Common myeloid progenitor, CD34-positive (primary cell): ENCODE measurements around the gene IPCEF1.
A peak's percentile ranks its signal among the peaks of the same experiment; 100 is the strongest.
"Not testable (repeated sequence)": the region's sequence is repeated elsewhere in the genome, so short reads cannot be mapped to it uniquely, and the experiment has no call there.

Experiments
- CTCF ChIA-PET: fragments of 350-600 bp; sonication (Branson Sonifier 250); formaldehyde crosslinking; loops from one replicate; lab custom pipeline; 2021; ENCODE audit warnings: antibody characterized with exemption; lab: Charles Lee
- POLR2A ChIA-PET: fragments of 350-600 bp; sonication (Branson Sonifier 250); formaldehyde crosslinking; loops from one replicate; lab custom pipeline; 2021; ENCODE audit warnings: antibody characterized with exemption; lab: Charles Lee
- DNase-seq, 3 donors: peaks; one replicate each; pipeline versions ENCODE4 v3.0.0 to v3.0.0-alpha.2; 2013
- H3K27ac ChIP-seq, 2 experiments: 1 replicate in 1 of 2; 2 replicates in 1 of 2; pipeline ENCODE4 v1.7.0; 2013; ENCODE audit warnings: inconsistent platforms in 2 of 2, low read length in 2 of 2, mild to moderate bottlenecking in 2 of 2, low read depth in 1 of 2, moderate library complexity in 1 of 2; ENCODE audit not compliant: severe bottlenecking in 2 of 2, insufficient read depth in 1 of 2, poor library complexity in 1 of 2
- H3K27me3 ChIP-seq, 5 experiments: replicated peaks in 2 of 5; 1 replicate in 3 of 5; 2 replicates in 2 of 5; pipeline versions ENCODE4 v1.6.1 to v1.7.0; 2013; ENCODE audit warnings: low read length in 4 of 5, mild to moderate bottlenecking in 2 of 5, moderate library complexity in 2 of 5, inconsistent platforms in 1 of 5; ENCODE audit not compliant: insufficient read depth in 5 of 5, control insufficient read depth in 4 of 5
- H3K36me3 ChIP-seq, 4 experiments: 1 replicate in 2 of 4; 2 replicates in 2 of 4; pipeline versions ENCODE4 v1.6.1 to v1.7.0; 2013; ENCODE audit warnings: low read length in 3 of 4, control low read depth in 1 of 4, mild to moderate bottlenecking in 1 of 4; ENCODE audit not compliant: control insufficient read depth in 4 of 4, insufficient read depth in 4 of 4
- H3K4me1 ChIP-seq, 4 experiments: 1 replicate in 3 of 4; 2 replicates in 1 of 4; pipeline versions ENCODE4 v1.6.1 to v1.7.1; 2013; ENCODE audit warnings: low read length in 3 of 4, mild to moderate bottlenecking in 3 of 4, control low read depth in 1 of 4, inconsistent platforms in 1 of 4, moderate library complexity in 1 of 4; ENCODE audit not compliant: control insufficient read depth in 4 of 4, insufficient read depth in 4 of 4; ENCODE audit errors: control extremely low read depth in 1 of 4
- H3K4me3 ChIP-seq, 7 experiments: 1 replicate in 4 of 7; 2 replicates in 3 of 7; pipeline versions ENCODE4 v1.5.1 to v1.7.0; 2013; ENCODE audit warnings: mild to moderate bottlenecking in 7 of 7, low read length in 6 of 7, moderate library complexity in 6 of 7, inconsistent platforms in 2 of 7, low read depth in 2 of 7, control low read depth in 1 of 7; ENCODE audit not compliant: insufficient read depth in 4 of 7, control insufficient read depth in 1 of 7; ENCODE audit errors: extremely low read depth in 1 of 7
- H3K9me3 ChIP-seq, 5 experiments: 1 replicate in 4 of 5; 2 replicates in 1 of 5; pipeline versions ENCODE4 v1.6.1 to v1.7.1; 2013; ENCODE audit warnings: low read length in 4 of 5, mild to moderate bottlenecking in 2 of 5, inconsistent platforms in 1 of 5, low read depth in 1 of 5, moderate library complexity in 1 of 5; ENCODE audit not compliant: control insufficient read depth in 4 of 5, insufficient read depth in 2 of 5; ENCODE audit errors: control extremely low read depth in 1 of 5
- whole genome bisulfite sequencing: methylation state at CpG from one replicate; pipeline ENCODE4 v1.1.5; 2013; ENCODE audit not compliant: insufficient coverage; 5-methylcytosine and 5-hydroxymethylcytosine counted together

The IPCEF1 gene

DNA sequence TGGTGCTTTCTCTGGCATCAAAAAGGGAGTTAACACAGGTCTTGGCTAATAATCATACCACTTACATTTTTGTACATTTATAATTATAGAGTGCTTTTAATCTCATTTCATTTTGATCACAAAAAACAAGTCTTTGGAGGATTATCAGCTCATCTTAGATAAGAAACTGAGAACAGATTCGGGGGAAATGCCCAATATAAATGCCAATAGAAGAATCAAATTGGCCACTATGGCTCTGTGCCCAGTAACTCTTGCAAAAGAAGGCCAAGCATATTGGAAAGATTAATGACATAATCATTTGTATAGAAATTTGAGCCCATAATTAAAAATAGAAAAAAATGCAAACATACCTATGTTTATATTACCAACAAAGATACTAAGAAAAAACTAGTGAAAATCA is 42.5 kb downstream of the IPCEF1 start:
- DNase-seq = no peak
- no CpG with 5 or more reads among the region's 1 CpG for WGBS
- Histone ChIP-seq H3K9me3 (no peaks in the 10 kb centered on the region), H3K4me1 (peaks cover 0 to 8% (median 1%) of the 10 kb centered on the region in 4 experiments), H3K36me3 (no peaks in the 10 kb centered on the region), H3K27me3 (no peaks in the 10 kb centered on the region), H3K27ac (no peak overlapping the region), H3K4me3 (no peak overlapping the region)
- CTCF ChIA-PET = interaction anchor here (0.6 to 1.2 kb wide), 2 partner anchors 28 to 125 kb away, joined by 3 to 4 read pairs; no protein-coding TSS in a partner anchor
- POLR2A ChIA-PET = no interaction called here

DNA sequence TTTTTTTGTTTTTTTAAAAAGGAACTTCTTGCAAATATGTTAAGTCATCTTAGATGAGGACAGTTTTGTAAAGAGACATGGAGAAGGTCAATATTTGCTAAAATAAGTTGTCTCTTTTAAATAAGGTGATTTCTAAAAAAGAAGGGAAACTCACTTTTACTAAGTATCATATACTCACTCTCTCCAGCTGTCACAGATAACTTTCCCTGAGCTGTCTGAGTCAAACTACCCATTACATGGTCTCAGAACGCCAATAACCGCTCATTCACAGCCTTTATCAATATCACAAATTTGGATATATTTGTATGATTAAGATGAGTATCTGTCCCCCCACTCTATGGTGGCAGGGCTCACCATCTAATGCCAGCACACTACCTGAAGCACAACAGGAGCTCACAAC is 47.6 kb downstream of the IPCEF1 start:
- no peaks in the 10 kb centered on the region for H3K9me3 ChIP-seq
- no peaks in the 10 kb centered on the region for H3K36me3 ChIP-seq
- no peak for DNase-seq
- no peak overlapping the region for H3K4me3 ChIP-seq
- ChIA-PET POLR2A (no interaction called here), CTCF (no interaction called here)
- no peaks in the 10 kb centered on the region for H3K27me3 ChIP-seq
- no peak overlapping the region for H3K27ac ChIP-seq
- peaks cover 0 to 4% (median 0%) of the 10 kb centered on the region in 4 experiments for H3K4me1 ChIP-seq
- WGBS = no CpG with 5 or more reads among the region's 2 CpGs

DNA sequence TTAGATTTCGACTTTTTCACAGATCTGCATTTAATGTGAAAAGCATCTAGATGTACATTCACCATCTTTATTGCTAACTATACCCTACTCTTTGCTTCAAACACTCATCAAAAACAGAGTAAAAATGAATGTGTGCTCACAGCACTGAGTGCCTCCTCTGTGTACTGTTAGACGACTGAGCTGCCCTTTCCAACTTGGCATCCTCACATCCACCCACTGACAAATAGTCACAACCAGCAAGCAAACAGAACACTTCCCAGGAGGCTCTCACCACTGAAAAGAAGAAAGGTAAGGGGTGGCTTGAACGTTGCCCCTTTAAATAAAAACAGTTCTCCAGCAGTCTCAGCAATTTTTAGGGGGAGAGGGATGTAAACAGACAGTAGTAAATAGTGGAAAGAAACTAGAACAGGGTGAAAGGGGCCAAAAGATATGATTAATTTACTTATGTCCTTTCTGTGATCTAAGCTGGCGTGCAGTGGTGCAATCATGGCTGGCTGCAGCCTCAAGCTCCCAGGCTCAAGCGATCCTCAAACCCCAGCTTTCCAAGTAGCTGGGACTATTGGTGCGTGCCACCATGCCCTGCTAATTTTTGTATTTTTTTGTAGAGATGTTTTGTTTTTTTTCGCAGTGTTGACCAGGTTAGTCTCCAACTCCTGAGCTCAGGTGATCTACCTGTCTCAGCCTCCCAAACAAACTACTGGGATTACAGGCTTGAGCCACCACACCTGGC is 48.7 kb downstream of the IPCEF1 start:
- H3K27ac ChIP-seq = no peak overlapping the region
- ChIA-PET POLR2A (no interaction called here), CTCF (no interaction called here)
- H3K4me3 ChIP-seq = no peak overlapping the region
- peaks cover 0 to 14% (median 2%) of the 10 kb centered on the region in 4 experiments for H3K4me1 ChIP-seq
- no peaks in the 10 kb centered on the region for H3K36me3 ChIP-seq
- WGBS = 95% methylated on average over 4 of the region's 7 CpGs
- H3K9me3 ChIP-seq = no peaks in the 10 kb centered on the region
- DNase-seq = no peak
- no peaks in the 10 kb centered on the region for H3K27me3 ChIP-seq

DNA sequence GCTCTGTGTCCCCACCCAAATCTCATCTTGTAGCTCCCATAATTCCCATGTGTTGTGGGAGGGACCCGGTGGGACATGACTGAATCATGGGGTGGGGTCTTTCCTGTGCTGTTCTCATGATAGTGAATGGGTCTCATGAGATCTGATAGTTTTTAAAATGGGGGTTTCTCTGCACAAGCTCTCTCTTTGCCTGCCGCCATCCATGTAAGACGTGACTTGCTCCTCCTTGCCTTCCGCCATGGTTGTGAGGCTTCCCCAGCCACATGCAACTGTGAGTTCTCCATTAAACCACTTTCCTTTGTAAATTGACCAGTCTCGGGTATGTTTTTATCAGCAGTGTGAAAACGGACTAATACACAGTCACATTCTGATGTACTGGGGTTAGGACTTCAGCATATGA is 49.5 kb downstream of the IPCEF1 start:
- WGBS = 98% methylated on average over 4 of the region's 6 CpGs
- peaks cover 5 to 21% (median 8%) of the 10 kb centered on the region in 4 experiments for H3K4me1 ChIP-seq

DNA sequence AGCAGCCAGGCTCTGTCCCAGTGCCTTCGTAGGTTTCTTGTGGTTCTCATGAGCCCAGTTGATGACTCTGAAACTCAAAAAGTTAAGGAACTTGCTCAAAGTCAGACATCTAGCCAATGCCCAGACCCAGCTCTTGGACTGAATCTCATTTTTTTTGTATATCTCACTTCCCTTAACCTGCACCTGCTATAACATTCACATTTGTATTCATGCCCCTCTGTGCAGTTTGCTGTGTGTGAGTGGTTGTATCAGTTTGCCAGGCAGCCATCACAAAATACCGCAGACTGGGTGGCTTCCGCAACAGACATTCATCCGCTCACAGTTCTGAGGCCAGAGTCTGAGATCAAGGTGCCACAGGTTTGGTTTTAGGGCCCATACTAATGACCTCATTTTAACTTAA is 49.9 kb downstream of the IPCEF1 start:
- no peak for DNase-seq
- Histone ChIP-seq H3K4me3 (no peak overlapping the region), H3K4me1 (peaks cover 9 to 25% (median 11%) of the 10 kb centered on the region in 4 experiments), H3K27me3 (no peaks in the 10 kb centered on the region), H3K9me3 (no peaks in the 10 kb centered on the region), H3K36me3 (no peaks in the 10 kb centered on the region), H3K27ac (no peak overlapping the region)
- ChIA-PET CTCF (no interaction called here), POLR2A (no interaction called here)
- 100% methylated on average over 3 of the region's 4 CpGs for WGBS

More for the DNA sequence above, 49.5 kb downstream of the IPCEF1 start:
- H3K9me3 ChIP-seq, H3K36me3 ChIP-seq, POLR2A ChIA-PET, DNase-seq, H3K4me3 ChIP-seq, H3K27me3 ChIP-seq, CTCF ChIA-PET, H3K27ac ChIP-seq: not testable (repeated sequence)

GRCh38 chr6:154304191-154304590 is 52.4 kb downstream of the IPCEF1 start:
- no peak overlapping the region for H3K27ac ChIP-seq
- no peaks in the 10 kb centered on the region for H3K27me3 ChIP-seq
- no peaks in the 10 kb centered on the region for H3K36me3 ChIP-seq
- no peak overlapping the region for H3K4me3 ChIP-seq
- peak in 2 of 3 donors; percentile 33 to 37 for DNase-seq
- H3K9me3 ChIP-seq = no peaks in the 10 kb centered on the region
- WGBS = no CpG with 5 or more reads among the region's 1 CpG
- ChIA-PET POLR2A (no interaction called here), CTCF (no interaction called here)
- peaks cover 15 to 44% (median 23%) of the 10 kb centered on the region in 4 experiments for H3K4me1 ChIP-seq

GRCh38 chr6:154303642-154304041 is 53.0 kb downstream of the IPCEF1 start:
- H3K27ac ChIP-seq, DNase-seq, H3K4me3 ChIP-seq, H3K27me3 ChIP-seq, H3K36me3 ChIP-seq, POLR2A ChIA-PET, H3K9me3 ChIP-seq, CTCF ChIA-PET: not testable (repeated sequence)
- WGBS = 93% methylated on average over 4 of the region's 4 CpGs
- H3K4me1 ChIP-seq = peaks cover 15 to 42% (median 23%) of the 10 kb centered on the region in 4 experiments
